HG03575 (cell line): ENCODE results near the gene ANKRD29.

Experiments
- ATAC-seq: cut with Tn5 transposase; IDR thresholded peaks from one replicate; pipeline ENCODE4 v1.9.1; 2021; ENCODE audit not compliant: unreplicated experiment, insufficient number of reproducible peaks, low FRiP score; ENCODE audit errors: extremely low read depth

ANKRD29 gene

DNA sequence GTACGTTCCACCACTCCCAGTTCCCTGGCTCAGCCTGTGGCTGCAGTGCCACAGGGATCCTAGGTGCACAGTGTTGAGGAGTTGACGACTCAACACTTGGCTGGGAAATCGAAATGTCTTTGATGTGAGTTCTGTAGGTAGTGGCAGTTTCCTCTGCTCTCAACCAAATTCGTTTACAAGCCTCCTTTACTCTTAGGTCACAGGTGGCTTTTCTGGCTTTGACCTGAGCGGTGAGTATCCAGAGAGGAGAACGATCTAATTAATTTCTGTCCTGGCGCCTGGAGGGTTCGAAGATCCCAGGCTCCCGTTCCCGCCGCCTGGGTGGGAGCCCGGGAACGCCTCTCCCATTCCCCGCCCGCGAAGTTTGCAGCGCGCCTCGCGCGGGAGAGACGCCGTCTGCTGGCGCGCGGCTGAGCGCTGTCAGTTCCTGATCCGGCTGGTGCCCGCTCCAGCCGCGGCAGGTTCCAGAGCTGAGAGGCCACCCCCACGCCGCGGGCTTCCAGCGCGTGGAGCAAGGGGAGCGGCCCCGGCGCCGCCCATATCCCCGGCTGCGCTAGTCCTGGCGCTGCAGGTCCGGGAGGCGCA, 26.4 kb upstream of the ANKRD29 start, which contains the start of gene LAMA3:
Gene LAMA3 (plus strand): TSS at position 423 of the 585 bp plus-strand sequence. CDS start 231 bp downstream, outside the sequence.
- no peak for ATAC-seq

GRCh38 chr18:23688528-23688927, 25.8 kb upstream of the ANKRD29 start:
- ATAC-seq = no peak

DNA sequence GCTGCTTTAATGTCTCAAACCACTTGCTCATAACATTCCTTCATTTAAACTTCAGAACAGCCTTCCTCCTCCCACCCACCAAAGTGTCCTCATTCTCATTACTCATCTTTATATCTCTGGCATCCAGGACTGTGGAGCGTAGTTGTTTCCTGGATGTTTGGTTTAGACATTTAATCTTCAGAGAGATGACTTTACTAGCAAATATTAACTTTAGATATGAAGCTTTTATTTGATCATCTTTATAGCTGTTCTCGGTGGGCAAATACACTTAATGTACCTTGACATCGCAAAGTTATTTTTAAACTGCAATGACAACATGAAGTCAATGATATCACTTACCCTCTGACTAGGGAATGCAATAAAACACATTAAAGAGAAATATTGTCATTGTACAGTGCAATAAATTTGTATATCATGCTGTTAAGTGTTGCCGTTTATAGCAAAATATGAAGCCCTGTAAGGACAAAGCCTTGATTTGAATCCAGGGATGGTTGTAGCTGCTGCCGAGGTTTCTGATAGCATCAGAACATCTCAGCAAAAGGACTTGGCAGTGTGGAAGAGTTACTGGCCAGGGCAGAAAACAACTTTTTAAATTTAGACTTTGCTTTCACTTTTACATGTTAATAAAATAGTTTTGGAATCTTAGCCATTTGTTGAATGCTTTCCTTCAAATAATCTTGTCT, 21.9 kb upstream of the ANKRD29 start:
- ATAC-seq = no peak

DNA sequence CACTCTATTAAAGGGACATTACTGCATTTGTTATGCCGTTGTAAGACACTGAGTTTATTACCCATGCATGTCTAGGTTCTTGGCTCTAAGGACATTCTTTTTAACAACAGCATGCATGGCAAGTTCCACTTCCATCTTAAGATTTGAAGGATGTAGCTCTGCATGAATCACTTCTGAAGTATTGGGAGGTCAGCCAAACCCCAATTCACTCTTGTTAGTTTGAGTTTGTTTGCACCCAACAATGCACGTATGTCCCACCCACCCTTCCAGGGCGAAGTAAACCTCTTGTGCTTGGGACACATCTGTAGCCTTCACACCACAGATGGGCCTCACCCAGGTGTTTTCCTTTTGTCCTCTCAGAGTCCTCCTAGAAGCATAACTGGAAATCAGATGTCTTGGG, 21.0 kb upstream of the ANKRD29 start:
- no peak for ATAC-seq

DNA sequence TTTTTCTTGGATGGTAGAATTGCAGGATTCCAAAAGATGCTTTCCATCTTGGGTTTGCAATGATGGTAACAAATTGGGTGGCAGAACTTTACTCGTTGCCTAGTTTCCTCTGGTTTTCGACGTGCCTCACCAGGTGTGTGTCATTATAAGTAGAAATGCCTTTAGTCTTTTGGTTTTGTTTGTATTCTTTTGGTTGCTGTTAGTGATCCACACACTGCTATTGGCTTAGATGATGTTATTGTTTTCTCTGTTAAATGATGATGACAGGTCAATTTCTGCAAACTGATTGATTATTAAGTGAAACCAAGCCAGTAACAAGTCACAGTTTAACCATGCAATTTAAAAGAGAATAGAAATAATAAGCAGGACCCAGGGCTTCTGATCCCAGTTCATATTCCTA, 20.4 kb upstream of the ANKRD29 start:
- ATAC-seq = no peak

DNA sequence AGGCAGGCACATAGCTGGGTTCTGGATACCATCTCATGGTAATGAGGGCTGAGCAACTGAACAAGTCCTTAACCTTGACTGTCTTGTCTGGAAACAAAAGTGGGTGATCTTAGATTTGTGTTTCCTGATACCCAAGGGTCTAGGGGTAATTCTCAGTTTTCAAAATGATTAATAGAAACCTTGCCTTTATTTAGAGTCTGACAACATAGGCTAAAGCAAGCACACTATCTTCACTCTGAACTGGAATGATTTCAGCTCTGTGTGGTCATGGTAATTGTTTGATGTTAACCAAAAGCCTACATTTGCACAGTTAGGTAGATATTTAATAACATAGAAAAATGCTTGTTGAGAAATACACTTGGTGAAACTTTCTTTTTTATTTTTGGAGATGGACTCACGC, 19.8 kb upstream of the ANKRD29 start:
- ATAC-seq = no peak

DNA sequence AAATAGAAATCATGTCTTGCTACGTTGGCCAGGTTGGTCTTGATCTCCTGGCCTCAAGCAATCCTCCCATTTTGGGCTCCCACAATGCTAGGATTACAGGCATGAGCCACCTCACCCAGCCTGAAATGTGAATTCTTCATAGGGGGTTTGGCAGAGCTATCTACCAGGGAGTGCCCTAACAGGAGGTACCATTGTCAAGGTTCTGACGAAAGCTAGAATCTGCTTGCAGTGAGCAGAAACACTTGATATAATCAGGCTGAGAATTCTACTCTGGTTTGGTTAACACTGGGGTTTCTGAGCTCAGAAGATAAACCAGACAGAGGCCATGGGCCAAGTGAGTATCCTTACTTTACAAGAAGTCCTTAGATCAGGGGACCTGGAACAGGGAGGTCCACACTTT, 19.3 kb upstream of the ANKRD29 start:
- no peak for ATAC-seq

DNA sequence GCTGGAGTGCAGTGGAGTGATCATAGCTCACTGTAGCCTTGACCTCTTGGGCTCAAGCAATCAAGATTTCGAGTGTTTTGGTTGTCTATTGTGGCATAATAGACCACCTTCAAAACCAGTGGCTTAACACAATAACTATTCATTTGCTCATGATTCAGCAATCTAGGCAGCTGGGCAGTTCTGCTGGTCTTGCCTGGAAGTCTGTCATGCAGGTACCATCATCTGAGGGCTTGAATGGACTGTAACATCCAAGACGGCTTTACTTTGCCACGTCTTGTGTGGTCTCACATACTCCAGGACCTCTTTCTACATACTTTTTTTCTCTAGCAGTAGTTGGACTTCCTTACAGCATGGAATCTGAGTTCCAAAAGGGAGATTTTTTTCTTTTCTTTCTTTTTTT, 13.2 kb upstream of the ANKRD29 start:
- ATAC-seq = no peak

- ATAC-seq = no peak
Observed at GRCh38 chr18:23675236-23675635, 12.5 kb upstream of the ANKRD29 start.

- ATAC-seq = no peak
Observed at GRCh38 chr18:23673725-23674124, 11.0 kb upstream of the ANKRD29 start.

DNA sequence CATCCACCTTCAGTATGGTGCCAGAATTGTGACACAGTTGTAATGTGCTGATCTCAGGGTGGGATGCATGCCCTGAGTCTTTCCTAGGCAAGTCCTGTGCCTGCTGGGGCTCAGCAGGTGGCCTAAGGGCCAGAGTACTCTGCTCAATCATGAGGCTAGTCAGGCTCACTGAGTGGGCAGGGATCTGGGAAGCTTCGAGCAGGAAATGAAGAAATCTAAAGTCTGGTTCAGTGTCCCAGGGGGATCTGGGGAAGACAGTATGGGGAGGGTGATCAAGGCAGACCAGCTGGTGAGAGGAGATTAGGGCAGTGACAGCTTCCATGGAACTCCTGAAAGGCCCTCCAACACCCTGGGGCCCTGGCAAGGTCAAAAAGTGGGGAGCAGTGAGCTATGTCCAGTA, 8.9 kb upstream of the ANKRD29 start:
- ATAC-seq = no peak

GRCh38 chr18:23669804-23670405, 7.2 kb upstream of the ANKRD29 start:
- no peak for ATAC-seq

DNA sequence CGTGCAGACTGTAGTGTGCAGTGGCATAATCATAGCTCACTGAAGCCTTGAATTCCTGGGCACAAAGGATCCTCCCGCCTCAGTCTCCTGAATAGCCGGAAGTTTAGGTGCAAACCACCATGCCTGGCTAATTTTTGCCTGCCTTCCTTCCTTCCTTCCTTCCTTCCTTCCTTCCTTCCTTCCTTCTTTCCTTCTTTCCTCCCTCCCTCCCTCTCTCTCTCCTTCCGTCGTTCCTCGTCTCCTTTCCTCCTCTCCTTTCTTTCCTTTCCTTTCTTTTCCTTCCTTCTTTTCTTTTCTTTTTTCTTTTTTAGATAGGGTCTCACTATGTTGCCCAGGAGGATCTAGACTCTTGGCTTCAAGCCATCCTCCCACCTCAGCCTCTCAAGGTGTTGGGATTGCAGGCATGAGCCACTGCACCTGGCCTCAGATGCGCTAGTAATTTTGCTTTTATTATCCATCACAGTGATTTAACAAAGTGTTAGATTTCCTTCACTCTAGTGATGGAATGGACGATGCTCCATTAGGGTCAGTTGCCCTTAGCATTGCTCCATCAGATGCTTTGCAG, 6.6 kb upstream of the ANKRD29 start:
- ATAC-seq = no peak

- ATAC-seq = no peak
Observed at GRCh38 chr18:23668731-23669130, 6.0 kb upstream of the ANKRD29 start.

DNA sequence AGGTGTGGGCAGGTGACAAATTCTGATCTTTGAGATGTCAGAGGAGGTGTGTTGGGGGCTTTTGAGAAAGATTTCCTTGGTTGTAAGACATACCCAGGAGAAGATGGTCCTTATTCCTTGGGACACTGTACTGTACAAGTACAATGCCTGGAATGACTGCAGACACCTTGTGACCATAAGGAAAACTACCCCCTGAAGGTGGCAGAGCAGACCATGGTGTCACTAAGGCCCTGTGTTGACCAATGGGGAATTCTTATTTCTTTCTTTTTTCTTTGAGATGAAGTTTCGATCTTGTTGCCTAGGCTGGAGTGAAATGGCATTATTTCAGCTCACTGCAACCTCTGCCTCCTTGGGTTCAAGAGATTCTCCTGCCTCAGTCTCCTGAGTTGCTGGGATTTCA, 4.4 kb upstream of the ANKRD29 start:
- no peak for ATAC-seq

GRCh38 chr18:23664674-23665073, 2.0 kb upstream of the ANKRD29 start:
- no peak for ATAC-seq

DNA sequence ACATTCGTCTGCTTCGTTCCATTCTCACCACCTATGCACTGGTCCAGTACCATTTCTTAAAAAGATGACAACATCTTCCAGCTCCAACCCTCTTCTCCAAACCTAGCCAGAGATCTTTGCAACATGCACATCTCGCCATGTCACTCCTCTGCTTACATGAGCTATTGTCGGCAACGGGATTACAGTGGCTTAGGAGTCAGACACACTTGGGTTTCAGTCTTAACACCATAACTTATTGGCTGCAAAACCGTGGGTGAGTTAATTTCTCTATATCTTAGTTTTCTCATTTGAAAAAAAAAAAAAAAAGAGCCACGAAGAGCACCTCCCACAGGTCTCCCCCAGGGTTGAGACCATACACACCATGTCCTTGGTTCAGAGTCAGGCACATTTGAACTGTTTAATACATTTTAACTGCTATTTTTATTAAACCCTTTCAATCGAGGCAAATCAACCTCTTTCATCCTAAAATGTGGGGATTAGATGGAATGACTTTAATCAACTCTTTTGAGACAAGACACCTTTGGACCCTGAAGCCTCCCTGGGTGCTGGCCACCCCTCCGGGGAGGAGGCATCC, 889 bp downstream of the ANKRD29 start:
- no peak for ATAC-seq

GRCh38 chr18:23658285-23658684, 4.4 kb downstream of the ANKRD29 start:
- ATAC-seq = no peak

- ATAC-seq = no peak
Observed at GRCh38 chr18:23652232-23652631, 10.5 kb downstream of the ANKRD29 start.
